Ascending aorta (tissue), 2 donors: ENCODE measurements around the gene PCSK5. TPM values are rescaled to one million over a fixed set of nuclear protein-coding genes. Genes with fewer than 3 reads are reported as not detected.

Experiments
- DNase-seq, 2 donors: peaks; one replicate each; pipeline ENCODE4 v3.0.0-alpha.2; 2019; ENCODE audit warnings: low spot score in 2 of 2
- H3K27ac ChIP-seq, 2 donors: fragments of 200-600 bp; sonication (generic); one replicate each; pipeline ENCODE4 v1.5.1; 2016 to 2017; ENCODE audit warnings: mild to moderate bottlenecking in 1 of 2
- H3K27me3 ChIP-seq: fragments of 200-600 bp; sonication (generic); one replicate; pipeline ENCODE4 v1.5.1; 2017
- H3K36me3 ChIP-seq, 2 donors: fragments of 200-600 bp; sonication (generic); one replicate each; pipeline ENCODE4 v1.5.1; 2016
- H3K4me1 ChIP-seq, 2 donors: fragments of 200-600 bp; sonication (generic); one replicate each; pipeline ENCODE4 v1.5.1; 2016 to 2017; ENCODE audit warnings: mild to moderate bottlenecking in 1 of 2
- H3K4me3 ChIP-seq, 2 donors: fragments of 200-600 bp; sonication (generic); one replicate each; pipeline ENCODE4 v1.5.1; 2016 to 2017; ENCODE audit warnings: mild to moderate bottlenecking in 1 of 2
- H3K9me3 ChIP-seq, 2 donors: fragments of 200-600 bp; sonication (generic); one replicate each; pipeline ENCODE4 v1.5.1; 2016
- CTCF ChIP-seq, 3 experiments: fragments of 200-600 bp in 2 of 3; fragments of 450-650 bp in 1 of 3; sonication (generic) in 2 of 3; IDR thresholded peaks; one replicate each; pipeline ENCODE4 v1.5.1; 2016 to 2019; ENCODE audit warnings: antibody characterized with exemption in 3 of 3, mild to moderate bottlenecking in 1 of 3, moderate library complexity in 1 of 3
- intact Hi-C: fragments of 100-400 bp; cut with DNase I; formaldehyde crosslinking; loops from one replicate; pipeline ENCODE4 v1.15.1; 2023
- total RNA-seq: library from RNA; depleted of rRNA; stranded (reverse); fragments of >200 nt; gene quantifications from one replicate; pipeline ENCODE4 v1.1.0, GENCODE V29; 2016

The PCSK5 gene
- total RNA-seq, 1 donor from 2014 or later: 66.3 TPM

- no peak overlapping the region for H3K4me3 ChIP-seq
- H3K9me3 ChIP-seq: no peaks in the 10 kb centered on the region
- intact Hi-C loops: no loop called here
- H3K36me3 ChIP-seq: no peaks in the 10 kb centered on the region
- no peak for DNase-seq
- TF ChIP-seq CTCF (IDR thresholded peaks at IDR 0.05): no peak
- H3K27me3 ChIP-seq: no peaks in the 10 kb centered on the region
- no peaks in the 10 kb centered on the region for H3K4me1 ChIP-seq
- no peak overlapping the region for H3K27ac ChIP-seq
Observed at GRCh38 chr9:76227156-76227555, 336.7 kb downstream of the PCSK5 start.

GRCh38 chr9:76231001-76231400, 340.5 kb downstream of the PCSK5 start:
- Histone ChIP-seq H3K27me3 (no peaks in the 10 kb centered on the region), H3K36me3 (no peaks in the 10 kb centered on the region), H3K27ac (no peak overlapping the region), H3K9me3 (no peaks in the 10 kb centered on the region), H3K4me1 (no peaks in the 10 kb centered on the region), H3K4me3 (no peak overlapping the region)
- DNase-seq: no peak
- intact Hi-C loops: no loop called here
- no peak for TF ChIP-seq CTCF (IDR thresholded peaks at IDR 0.05)

GRCh38 chr9:76232861-76233489, 342.5 kb downstream of the PCSK5 start:
- Histone ChIP-seq H3K9me3 (no peaks in the 10 kb centered on the region), H3K36me3 (no peaks in the 10 kb centered on the region), H3K4me1 (no peaks in the 10 kb centered on the region), H3K27me3 (no peaks in the 10 kb centered on the region), H3K4me3 (no peak overlapping the region), H3K27ac (no peak overlapping the region)
- intact Hi-C loops: no loop called here
- DNase-seq: no peak
- no peak for TF ChIP-seq CTCF (IDR thresholded peaks at IDR 0.05)

GRCh38 chr9:76240578-76240977, 350.1 kb downstream of the PCSK5 start:
- intact Hi-C loops: no loop called here
- Histone ChIP-seq H3K9me3 (no peaks in the 10 kb centered on the region), H3K27ac (no peak overlapping the region), H3K4me3 (no peak overlapping the region), H3K27me3 (no peaks in the 10 kb centered on the region), H3K4me1 (no peaks in the 10 kb centered on the region), H3K36me3 (no peaks in the 10 kb centered on the region)
- DNase-seq: no peak
- TF ChIP-seq CTCF (IDR thresholded peaks at IDR 0.05): no peak

GRCh38 chr9:76245518-76245917, 355.0 kb downstream of the PCSK5 start:
- no peaks in the 10 kb centered on the region for H3K9me3 ChIP-seq
- no peak overlapping the region for H3K27ac ChIP-seq
- no peaks in the 10 kb centered on the region for H3K27me3 ChIP-seq
- TF ChIP-seq CTCF (IDR thresholded peaks at IDR 0.05): no peak
- H3K4me3 ChIP-seq: no peak overlapping the region
- no peak for DNase-seq
- no peaks in the 10 kb centered on the region for H3K36me3 ChIP-seq
- no peaks in the 10 kb centered on the region for H3K4me1 ChIP-seq
- intact Hi-C loops: no loop called here

GRCh38 chr9:76246680-76247079, 356.2 kb downstream of the PCSK5 start:
- Histone ChIP-seq H3K4me3 (no peak overlapping the region), H3K27ac (no peak overlapping the region), H3K36me3 (no peaks in the 10 kb centered on the region), H3K27me3 (no peaks in the 10 kb centered on the region), H3K4me1 (no peaks in the 10 kb centered on the region), H3K9me3 (no peaks in the 10 kb centered on the region)
- DNase-seq: no peak
- TF ChIP-seq CTCF (IDR thresholded peaks at IDR 0.05): no peak
- intact Hi-C loops: no loop called here
